ENCODE results near the gene PGLYRP1.

PGLYRP1 gene

DNA sequence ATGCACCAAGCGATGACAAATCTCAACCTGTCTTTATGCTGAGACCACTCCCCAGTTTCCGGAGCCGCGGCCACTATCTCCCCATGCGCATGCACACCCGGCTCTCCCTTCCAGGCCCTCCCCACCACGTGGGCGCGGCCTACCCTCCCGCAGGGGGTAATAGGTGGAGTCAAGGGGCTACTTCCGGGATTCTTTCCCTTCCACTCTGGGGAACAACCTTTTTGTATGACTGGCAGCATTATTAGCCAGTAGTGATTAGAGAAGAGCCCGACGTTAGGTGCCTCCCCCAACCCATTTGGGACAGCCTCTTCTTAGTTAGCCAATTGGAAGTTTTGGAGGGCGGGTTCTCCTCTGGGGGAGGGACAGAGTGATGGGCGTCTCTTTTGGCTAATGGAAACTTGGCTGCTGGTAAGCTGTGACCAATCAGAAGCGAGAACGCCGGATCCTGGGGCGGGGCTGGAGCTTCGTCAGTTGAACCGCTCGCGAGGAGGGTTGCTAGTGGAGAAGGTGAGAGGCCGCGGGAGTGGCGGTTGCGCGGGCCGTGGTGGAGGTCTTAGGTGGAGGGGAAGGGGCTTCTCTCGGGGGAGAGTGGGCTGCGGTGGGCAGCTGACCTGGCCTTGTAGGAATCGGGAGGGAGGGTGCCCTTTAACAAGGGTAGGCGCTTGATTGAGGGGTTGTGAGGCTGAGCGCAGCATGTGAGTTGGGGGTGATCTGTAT is 27.7 kb downstream of the PGLYRP1 start, which contains the start of gene CCDC61 (continued):
- peak; percentile 40; the same call in 1 of the 2 replicates for TF ChIP-seq ZNF2 (tag by site-specific recombination; IDR thresholded peaks at IDR 0.05)
- TF ChIP-seq, protein P1, sequence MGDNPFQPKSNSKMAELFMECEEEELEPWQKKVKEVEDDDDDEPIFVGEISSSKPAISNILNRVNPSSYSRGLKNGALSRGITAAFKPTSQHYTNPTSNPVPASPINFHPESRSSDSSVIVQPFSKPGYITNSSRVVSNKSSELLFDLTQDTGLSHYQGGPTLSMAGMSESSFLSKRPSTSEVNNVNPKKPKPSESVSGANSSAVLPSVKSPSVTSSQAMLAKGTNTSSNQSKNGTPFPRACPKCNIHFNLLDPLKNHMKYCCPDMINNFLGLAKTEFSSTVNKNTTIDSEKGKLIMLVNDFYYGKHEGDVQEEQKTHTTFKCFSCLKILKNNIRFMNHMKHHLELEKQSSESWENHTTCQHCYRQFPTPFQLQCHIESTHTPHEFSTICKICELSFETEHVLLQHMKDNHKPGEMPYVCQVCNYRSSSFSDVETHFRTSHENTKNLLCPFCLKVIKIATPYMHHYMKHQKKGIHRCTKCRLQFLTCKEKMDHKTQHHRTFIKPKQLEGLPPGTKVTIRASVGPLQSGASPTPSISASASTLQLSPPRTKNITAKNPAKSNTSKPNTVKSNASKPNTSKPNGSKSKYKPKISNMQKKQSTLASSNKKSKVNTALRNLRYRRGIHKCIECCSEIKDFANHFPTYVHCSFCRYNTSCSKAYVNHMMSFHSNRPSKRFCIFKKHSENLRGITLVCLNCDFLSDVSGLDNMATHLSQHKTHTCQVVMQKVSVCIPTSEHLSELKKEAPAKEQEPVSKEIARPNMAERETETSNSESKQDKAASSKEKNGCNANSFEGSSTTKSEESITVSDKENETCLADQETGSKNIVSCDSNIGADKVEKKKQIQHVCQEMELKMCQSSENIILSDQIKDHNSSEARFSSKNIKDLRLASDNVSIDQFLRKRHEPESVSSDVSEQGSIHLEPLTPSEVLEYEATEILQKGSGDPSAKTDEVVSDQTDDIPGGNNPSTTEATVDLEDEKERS (tag by site-specific recombination; IDR thresholded peaks at IDR 0.05) = no peak
- TF ChIP-seq, protein P2, sequence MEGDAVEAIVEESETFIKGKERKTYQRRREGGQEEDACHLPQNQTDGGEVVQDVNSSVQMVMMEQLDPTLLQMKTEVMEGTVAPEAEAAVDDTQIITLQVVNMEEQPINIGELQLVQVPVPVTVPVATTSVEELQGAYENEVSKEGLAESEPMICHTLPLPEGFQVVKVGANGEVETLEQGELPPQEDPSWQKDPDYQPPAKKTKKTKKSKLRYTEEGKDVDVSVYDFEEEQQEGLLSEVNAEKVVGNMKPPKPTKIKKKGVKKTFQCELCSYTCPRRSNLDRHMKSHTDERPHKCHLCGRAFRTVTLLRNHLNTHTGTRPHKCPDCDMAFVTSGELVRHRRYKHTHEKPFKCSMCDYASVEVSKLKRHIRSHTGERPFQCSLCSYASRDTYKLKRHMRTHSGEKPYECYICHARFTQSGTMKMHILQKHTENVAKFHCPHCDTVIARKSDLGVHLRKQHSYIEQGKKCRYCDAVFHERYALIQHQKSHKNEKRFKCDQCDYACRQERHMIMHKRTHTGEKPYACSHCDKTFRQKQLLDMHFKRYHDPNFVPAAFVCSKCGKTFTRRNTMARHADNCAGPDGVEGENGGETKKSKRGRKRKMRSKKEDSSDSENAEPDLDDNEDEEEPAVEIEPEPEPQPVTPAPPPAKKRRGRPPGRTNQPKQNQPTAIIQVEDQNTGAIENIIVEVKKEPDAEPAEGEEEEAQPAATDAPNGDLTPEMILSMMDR (tag by site-specific recombination; IDR thresholded peaks at IDR 0.05) = no peak
- no peak for TF ChIP-seq ZNF555 (tag by site-specific recombination; conservative IDR thresholded peaks at IDR 0.05)
- TF ChIP-seq MEIS1 (CRISPR knock-in tag; IDR thresholded peaks at IDR 0.05; ENCODE audit: borderline replicate concordance) = no peak
- no peak for TF ChIP-seq ZNF221 (tag by site-specific recombination; IDR thresholded peaks at IDR 0.05; ENCODE audit: borderline replicate concordance)
- TF ChIP-seq ZNF830 (tag by site-specific recombination; IDR thresholded peaks at IDR 0.05; ENCODE audit: low read depth) = no peak
- TF ChIP-seq ZNF629 (tag by site-specific recombination; IDR thresholded peaks at IDR 0.05) = 0 out of 2 replicates have a peak, but pooled peaks have one; percentile 3
- TF ChIP-seq, protein P3, sequence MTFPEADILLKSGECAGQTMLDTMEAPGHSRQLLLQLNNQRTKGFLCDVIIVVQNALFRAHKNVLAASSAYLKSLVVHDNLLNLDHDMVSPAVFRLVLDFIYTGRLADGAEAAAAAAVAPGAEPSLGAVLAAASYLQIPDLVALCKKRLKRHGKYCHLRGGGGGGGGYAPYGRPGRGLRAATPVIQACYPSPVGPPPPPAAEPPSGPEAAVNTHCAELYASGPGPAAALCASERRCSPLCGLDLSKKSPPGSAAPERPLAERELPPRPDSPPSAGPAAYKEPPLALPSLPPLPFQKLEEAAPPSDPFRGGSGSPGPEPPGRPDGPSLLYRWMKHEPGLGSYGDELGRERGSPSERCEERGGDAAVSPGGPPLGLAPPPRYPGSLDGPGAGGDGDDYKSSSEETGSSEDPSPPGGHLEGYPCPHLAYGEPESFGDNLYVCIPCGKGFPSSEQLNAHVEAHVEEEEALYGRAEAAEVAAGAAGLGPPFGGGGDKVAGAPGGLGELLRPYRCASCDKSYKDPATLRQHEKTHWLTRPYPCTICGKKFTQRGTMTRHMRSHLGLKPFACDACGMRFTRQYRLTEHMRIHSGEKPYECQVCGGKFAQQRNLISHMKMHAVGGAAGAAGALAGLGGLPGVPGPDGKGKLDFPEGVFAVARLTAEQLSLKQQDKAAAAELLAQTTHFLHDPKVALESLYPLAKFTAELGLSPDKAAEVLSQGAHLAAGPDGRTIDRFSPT (tag by site-specific recombination; IDR thresholded peaks at IDR 0.05) = no peak
- no peak for TF ChIP-seq ZNF701 (tag by site-specific recombination; IDR thresholded peaks at IDR 0.05)
- TF ChIP-seq ZSCAN23 (tag by site-specific recombination; IDR thresholded peaks at IDR 0.05) = no peak
- TF ChIP-seq, protein P4, sequence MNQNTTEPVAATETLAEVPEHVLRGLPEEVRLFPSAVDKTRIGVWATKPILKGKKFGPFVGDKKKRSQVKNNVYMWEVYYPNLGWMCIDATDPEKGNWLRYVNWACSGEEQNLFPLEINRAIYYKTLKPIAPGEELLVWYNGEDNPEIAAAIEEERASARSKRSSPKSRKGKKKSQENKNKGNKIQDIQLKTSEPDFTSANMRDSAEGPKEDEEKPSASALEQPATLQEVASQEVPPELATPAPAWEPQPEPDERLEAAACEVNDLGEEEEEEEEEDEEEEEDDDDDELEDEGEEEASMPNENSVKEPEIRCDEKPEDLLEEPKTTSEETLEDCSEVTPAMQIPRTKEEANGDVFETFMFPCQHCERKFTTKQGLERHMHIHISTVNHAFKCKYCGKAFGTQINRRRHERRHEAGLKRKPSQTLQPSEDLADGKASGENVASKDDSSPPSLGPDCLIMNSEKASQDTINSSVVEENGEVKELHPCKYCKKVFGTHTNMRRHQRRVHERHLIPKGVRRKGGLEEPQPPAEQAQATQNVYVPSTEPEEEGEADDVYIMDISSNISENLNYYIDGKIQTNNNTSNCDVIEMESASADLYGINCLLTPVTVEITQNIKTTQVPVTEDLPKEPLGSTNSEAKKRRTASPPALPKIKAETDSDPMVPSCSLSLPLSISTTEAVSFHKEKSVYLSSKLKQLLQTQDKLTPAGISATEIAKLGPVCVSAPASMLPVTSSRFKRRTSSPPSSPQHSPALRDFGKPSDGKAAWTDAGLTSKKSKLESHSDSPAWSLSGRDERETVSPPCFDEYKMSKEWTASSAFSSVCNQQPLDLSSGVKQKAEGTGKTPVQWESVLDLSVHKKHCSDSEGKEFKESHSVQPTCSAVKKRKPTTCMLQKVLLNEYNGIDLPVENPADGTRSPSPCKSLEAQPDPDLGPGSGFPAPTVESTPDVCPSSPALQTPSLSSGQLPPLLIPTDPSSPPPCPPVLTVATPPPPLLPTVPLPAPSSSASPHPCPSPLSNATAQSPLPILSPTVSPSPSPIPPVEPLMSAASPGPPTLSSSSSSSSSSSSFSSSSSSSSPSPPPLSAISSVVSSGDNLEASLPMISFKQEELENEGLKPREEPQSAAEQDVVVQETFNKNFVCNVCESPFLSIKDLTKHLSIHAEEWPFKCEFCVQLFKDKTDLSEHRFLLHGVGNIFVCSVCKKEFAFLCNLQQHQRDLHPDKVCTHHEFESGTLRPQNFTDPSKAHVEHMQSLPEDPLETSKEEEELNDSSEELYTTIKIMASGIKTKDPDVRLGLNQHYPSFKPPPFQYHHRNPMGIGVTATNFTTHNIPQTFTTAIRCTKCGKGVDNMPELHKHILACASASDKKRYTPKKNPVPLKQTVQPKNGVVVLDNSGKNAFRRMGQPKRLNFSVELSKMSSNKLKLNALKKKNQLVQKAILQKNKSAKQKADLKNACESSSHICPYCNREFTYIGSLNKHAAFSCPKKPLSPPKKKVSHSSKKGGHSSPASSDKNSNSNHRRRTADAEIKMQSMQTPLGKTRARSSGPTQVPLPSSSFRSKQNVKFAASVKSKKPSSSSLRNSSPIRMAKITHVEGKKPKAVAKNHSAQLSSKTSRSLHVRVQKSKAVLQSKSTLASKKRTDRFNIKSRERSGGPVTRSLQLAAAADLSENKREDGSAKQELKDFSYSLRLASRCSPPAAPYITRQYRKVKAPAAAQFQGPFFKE (tag by site-specific recombination; IDR thresholded peaks at IDR 0.05; ENCODE audit: borderline replicate concordance) = no peak
- TF ChIP-seq ZNF24 (tag by site-specific recombination; IDR thresholded peaks at IDR 0.05) = 0 out of 2 replicates have a peak, but pooled peaks have one; percentile 39
- TF ChIP-seq ZNF132 (tag by site-specific recombination; IDR thresholded peaks at IDR 0.05; ENCODE audit: borderline replicate concordance) = no peak
- no peak for TF ChIP-seq ZNF473 (tag by site-specific recombination; IDR thresholded peaks at IDR 0.05)
- TF ChIP-seq ZBTB6 (tag by site-specific recombination; IDR thresholded peaks at IDR 0.05) = no peak
- TF ChIP-seq ZNF202 (tag by site-specific recombination; IDR thresholded peaks at IDR 0.05; ENCODE audit: borderline replicate concordance) = no peak
- no peak for TF ChIP-seq ZNF645 (tag by site-specific recombination; IDR thresholded peaks at IDR 0.05)
- TF ChIP-seq, protein P5, sequence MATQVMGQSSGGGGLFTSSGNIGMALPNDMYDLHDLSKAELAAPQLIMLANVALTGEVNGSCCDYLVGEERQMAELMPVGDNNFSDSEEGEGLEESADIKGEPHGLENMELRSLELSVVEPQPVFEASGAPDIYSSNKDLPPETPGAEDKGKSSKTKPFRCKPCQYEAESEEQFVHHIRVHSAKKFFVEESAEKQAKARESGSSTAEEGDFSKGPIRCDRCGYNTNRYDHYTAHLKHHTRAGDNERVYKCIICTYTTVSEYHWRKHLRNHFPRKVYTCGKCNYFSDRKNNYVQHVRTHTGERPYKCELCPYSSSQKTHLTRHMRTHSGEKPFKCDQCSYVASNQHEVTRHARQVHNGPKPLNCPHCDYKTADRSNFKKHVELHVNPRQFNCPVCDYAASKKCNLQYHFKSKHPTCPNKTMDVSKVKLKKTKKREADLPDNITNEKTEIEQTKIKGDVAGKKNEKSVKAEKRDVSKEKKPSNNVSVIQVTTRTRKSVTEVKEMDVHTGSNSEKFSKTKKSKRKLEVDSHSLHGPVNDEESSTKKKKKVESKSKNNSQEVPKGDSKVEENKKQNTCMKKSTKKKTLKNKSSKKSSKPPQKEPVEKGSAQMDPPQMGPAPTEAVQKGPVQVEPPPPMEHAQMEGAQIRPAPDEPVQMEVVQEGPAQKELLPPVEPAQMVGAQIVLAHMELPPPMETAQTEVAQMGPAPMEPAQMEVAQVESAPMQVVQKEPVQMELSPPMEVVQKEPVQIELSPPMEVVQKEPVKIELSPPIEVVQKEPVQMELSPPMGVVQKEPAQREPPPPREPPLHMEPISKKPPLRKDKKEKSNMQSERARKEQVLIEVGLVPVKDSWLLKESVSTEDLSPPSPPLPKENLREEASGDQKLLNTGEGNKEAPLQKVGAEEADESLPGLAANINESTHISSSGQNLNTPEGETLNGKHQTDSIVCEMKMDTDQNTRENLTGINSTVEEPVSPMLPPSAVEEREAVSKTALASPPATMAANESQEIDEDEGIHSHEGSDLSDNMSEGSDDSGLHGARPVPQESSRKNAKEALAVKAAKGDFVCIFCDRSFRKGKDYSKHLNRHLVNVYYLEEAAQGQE (tag by site-specific recombination; IDR thresholded peaks at IDR 0.05) = no peak

Data from HEK293 (cell line).